Kidney (tissue), 14 donors: Measurements from ENCODE around the gene ASL. TPM values are rescaled to one million over a fixed set of nuclear protein-coding genes. Genes with fewer than 3 reads are reported as not detected.

Source experiments
- DNase-seq, 5 donors: peaks; one replicate each; pipeline ENCODE4 v3.0.0-alpha.2; 2013 to 2020
- FAIRE-seq: peaks from 2 replicates; lab custom pipeline; 2012; peaks lifted over from hg19 to GRCh38; lab: Jason Lieb, UNC
- H3K27ac ChIP-seq, 2 donors: one replicate each; pipeline ENCODE4 v1.7.0; 2013; ENCODE audit warnings: low read depth in 2 of 2, low read length in 2 of 2, inconsistent platforms in 1 of 2
- H3K27me3 ChIP-seq: one replicate; pipeline ENCODE4 v1.7.1; 2013; ENCODE audit warnings: low read length, inconsistent platforms; ENCODE audit not compliant: control insufficient read depth, insufficient read depth
- H3K36me3 ChIP-seq, 3 donors: one replicate each; pipeline versions ENCODE4 v1.7.0 to v1.7.1; 2013; ENCODE audit warnings: low read length in 3 of 3, control low read depth in 1 of 3, inconsistent platforms in 1 of 3; ENCODE audit not compliant: insufficient read depth in 3 of 3, control insufficient read depth in 2 of 3
- H3K4me1 ChIP-seq, 3 donors: one replicate each; pipeline versions ENCODE4 v1.7.0 to v1.7.1; 2013; ENCODE audit warnings: low read length in 3 of 3, inconsistent platforms in 1 of 3, low read depth in 1 of 3; ENCODE audit not compliant: control insufficient read depth in 2 of 3, insufficient read depth in 2 of 3
- H3K4me3 ChIP-seq, 3 donors: one replicate each; pipeline versions ENCODE4 v1.7.0 to v1.8.1; 2013; ENCODE audit warnings: low read length in 3 of 3, control low read depth in 1 of 3, inconsistent platforms in 1 of 3
- H3K9ac ChIP-seq, 3 donors: one replicate each; pipeline versions ENCODE4 v1.7.0 to v1.7.1; 2013; ENCODE audit warnings: low read length in 3 of 3, control low read depth in 1 of 3, inconsistent platforms in 1 of 3
- H3K9me3 ChIP-seq, 3 donors: one replicate each; pipeline versions ENCODE4 v1.7.0 to v1.7.1; 2013; ENCODE audit warnings: low read length in 3 of 3, control low read depth in 1 of 3, inconsistent platforms in 1 of 3; ENCODE audit not compliant: control insufficient read depth in 2 of 3, insufficient read depth in 1 of 3
- intact Hi-C: fragments of 100-400 bp; cut with DNase I; formaldehyde crosslinking; loops from one replicate; pipeline ENCODE4 v1.11.1; 2022
- polyA plus RNA-seq: library from polyadenylated mRNA; stranded (reverse); fragments of 350-450 nt; fragmentation: Illumina TruSeq; extraction: RNeasy Lipid Tissue Mini Kit (QIAGEN cat#74804); gene quantifications from one replicate; pipeline ENCODE4 v1.2.3, GENCODE V29; 2014; ENCODE audit warnings: low read depth, low replicate concordance; ENCODE audit not compliant: insufficient read depth
- total RNA-seq: library from RNA; stranded (reverse); fragmentation: NEBNext Ultra II Directional; extraction: Animal tissue kit (Norgen Biotek cat#: 25700); gene quantifications from one replicate; pipeline ENCODE4 v1.2.1, GENCODE V29; 2021
- TF ChIP-seq, protein P1 (sequence below): IDR thresholded peaks from 3 replicates; pipeline ENCODE4 v1.5.1; 2012; ENCODE audit warnings: mild to moderate bottlenecking, moderate library complexity, borderline replicate concordance; ENCODE audit not compliant: insufficient read depth; ENCODE audit errors: extremely low read depth
- donor health status: control.
- donor health status: control.
- donor health status: control.
- donor health status: control.
- donor health status: control.
- donor health status: DM: yes; HTN: yes; CAD: no.
- donor health status: Normal renal cell carcinoma (clear cell type).

Gene ASL
- total and polyA plus RNA-seq, 2 donors from 2014 or later: 57.2 to 111 TPM

DNA sequence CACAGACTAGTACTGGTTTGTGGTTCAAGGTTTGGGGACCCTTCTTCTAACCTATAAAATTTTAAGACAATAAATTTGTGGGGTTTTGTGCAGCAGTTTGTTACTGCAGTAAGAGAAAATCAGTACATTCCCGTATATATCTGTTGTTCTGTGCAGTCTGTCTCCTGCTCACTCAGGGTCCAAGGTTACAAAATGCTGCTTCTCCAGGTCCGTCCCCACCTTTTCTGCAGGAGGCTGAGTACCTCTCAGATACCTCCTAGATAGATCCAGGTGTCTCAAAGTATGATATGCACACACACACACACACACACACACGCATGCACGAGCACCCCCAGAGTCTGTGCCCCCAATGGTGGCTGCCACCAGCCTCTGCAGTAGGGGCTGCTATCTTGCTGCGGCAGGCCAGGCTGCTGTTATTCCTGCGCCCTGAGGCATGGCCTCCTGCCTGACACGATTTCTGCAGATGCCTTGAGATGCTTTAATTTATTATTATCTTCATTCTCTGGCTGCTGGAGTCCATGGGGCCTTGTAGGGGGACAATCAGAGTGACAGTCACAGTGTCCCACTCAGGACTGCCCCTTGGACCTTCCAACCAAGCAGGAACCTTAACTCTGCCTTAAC lies 25.2 kb upstream of the ASL start:
- H3K9me3 ChIP-seq: no peaks in the 10 kb centered on the region
- FAIRE-seq (no peak), DNase-seq (no peak)
- H3K9ac ChIP-seq: no peak overlapping the region
- no peak overlapping the region for H3K4me3 ChIP-seq
- H3K27me3 ChIP-seq: no peaks in the 10 kb centered on the region
- no peaks in the 10 kb centered on the region for H3K36me3 ChIP-seq
- no peak overlapping the region for H3K27ac ChIP-seq
- intact Hi-C loops: no loop called here
- TF ChIP-seq, protein P1, sequence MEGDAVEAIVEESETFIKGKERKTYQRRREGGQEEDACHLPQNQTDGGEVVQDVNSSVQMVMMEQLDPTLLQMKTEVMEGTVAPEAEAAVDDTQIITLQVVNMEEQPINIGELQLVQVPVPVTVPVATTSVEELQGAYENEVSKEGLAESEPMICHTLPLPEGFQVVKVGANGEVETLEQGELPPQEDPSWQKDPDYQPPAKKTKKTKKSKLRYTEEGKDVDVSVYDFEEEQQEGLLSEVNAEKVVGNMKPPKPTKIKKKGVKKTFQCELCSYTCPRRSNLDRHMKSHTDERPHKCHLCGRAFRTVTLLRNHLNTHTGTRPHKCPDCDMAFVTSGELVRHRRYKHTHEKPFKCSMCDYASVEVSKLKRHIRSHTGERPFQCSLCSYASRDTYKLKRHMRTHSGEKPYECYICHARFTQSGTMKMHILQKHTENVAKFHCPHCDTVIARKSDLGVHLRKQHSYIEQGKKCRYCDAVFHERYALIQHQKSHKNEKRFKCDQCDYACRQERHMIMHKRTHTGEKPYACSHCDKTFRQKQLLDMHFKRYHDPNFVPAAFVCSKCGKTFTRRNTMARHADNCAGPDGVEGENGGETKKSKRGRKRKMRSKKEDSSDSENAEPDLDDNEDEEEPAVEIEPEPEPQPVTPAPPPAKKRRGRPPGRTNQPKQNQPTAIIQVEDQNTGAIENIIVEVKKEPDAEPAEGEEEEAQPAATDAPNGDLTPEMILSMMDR: no peak
- H3K4me1 ChIP-seq: peaks cover 0 to 3% (median 0%) of the 10 kb centered on the region in 3 donors

DNA sequence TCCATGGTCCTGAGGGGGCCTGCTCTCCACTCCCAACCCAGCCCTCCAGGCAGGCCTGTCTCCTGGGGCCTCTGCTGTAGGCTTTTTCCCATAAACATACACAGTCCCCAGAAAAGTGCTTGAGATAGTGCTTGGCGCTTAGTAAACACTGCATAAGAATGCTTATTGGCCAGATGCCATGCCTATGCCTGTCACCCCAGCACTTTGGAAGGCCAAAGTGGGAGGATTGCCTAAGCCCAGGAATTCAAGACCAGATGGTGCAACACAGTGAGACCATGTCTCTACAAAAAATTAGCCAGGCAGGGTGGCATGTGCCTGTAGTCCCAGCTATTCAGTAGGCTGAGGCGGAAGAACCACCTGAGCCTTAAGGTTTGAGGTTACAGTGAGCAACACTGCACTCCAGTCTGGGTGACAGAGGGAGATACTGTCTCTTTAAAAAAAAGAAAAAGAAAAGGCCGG lies 24.6 kb upstream of the ASL start:
- Histone ChIP-seq H3K4me1 (peaks cover 0 to 3% (median 0%) of the 10 kb centered on the region in 3 donors), H3K27me3 (no peaks in the 10 kb centered on the region), H3K4me3 (no peak overlapping the region), H3K36me3 (no peaks in the 10 kb centered on the region), H3K9ac (no peak overlapping the region), H3K9me3 (no peaks in the 10 kb centered on the region), H3K27ac (no peak overlapping the region)
- intact Hi-C loops: no loop called here
- DNase-seq (no peak), FAIRE-seq (no peak)
- TF ChIP-seq, protein P1: no peak

DNA sequence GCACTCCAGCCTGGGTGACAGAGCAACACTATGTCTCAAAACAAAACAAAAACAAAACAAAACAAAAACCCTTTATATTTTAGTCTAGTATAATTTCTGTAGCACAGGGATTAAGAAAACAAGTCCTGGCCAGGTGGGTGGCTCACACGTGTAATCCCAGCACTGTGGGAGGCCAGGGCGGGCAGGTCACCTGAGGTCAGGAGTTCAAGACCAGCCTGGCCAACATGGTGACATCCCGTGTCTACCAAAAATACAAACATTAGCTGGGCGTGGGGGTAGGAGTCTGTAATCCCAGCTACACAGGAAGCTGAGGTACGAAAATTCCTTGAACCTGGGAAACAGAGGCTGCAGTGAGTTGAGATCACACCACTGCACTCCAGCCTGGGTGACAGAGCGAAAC lies 23.2 kb upstream of the ASL start:
- H3K27me3 ChIP-seq: no peaks in the 10 kb centered on the region
- H3K36me3 ChIP-seq: no peaks in the 10 kb centered on the region
- intact Hi-C loops: no loop called here
- H3K27ac ChIP-seq: no peak overlapping the region
- DNase-seq (no peak), FAIRE-seq (no peak)
- no peak overlapping the region for H3K4me3 ChIP-seq
- H3K4me1 ChIP-seq: peaks cover 0 to 3% (median 0%) of the 10 kb centered on the region in 3 donors
- no peak overlapping the region for H3K9ac ChIP-seq
- TF ChIP-seq, protein P1: no peak
- no peaks in the 10 kb centered on the region for H3K9me3 ChIP-seq

DNA sequence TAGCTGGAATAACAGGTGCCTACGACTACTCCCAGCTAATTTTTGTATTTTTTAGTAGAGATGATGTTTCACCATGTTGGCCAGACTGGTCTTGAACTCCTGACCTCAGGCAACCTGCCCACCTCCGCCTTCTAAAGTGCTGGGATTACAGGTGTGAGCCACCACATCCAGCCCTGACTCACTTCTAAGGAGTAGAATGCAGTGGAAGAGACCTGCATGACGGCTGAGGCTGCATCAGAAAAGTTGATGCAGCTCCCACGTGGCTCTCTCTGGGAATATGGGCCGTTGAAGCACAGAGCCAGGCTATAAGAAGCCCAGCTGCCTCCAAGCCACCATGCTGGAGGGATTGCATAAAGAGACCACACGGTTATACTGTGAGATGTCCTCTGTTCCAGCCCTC lies 21.6 kb upstream of the ASL start:
- peaks cover 0 to 3% (median 0%) of the 10 kb centered on the region in 3 donors for H3K4me1 ChIP-seq
- FAIRE-seq (no peak), DNase-seq (no peak)
- no peak overlapping the region for H3K4me3 ChIP-seq
- H3K9me3 ChIP-seq: no peaks in the 10 kb centered on the region
- H3K9ac ChIP-seq: no peak overlapping the region
- no peaks in the 10 kb centered on the region for H3K27me3 ChIP-seq
- TF ChIP-seq, protein P1: no peak
- intact Hi-C loops: no loop called here
- no peaks in the 10 kb centered on the region for H3K36me3 ChIP-seq
- no peak overlapping the region for H3K27ac ChIP-seq
